Measurements from ENCODE around the gene MCU. TPM values are rescaled to one million over a fixed set of nuclear protein-coding genes. Genes with fewer than 3 reads are reported as not detected.

MCU gene
- total and polyA plus RNA-seq, 10 donors: 7.2 to 29.2 (median 19.4) TPM

GRCh38 chr10:72883861-72884260, 191.9 kb downstream of the MCU start:
- no peak for DNase-seq
- Histone ChIP-seq H3K27ac (no peak overlapping the region), H3K27me3 (replicated peaks in 1 of 7) (no peaks in the 10 kb centered on the region), H3K36me3 (peaks cover 0 to 86% (median 19%) of the 10 kb centered on the region in 6 donors), H3K4me1 (peaks cover 0 to 21% (median 8%) of the 10 kb centered on the region in 6 donors), H3K9me3 (peaks cover 0 to 11% (median 2%) of the 10 kb centered on the region in 8 donors), H3K4me3 (no peak overlapping the region)
- WGBS, 5 donors: 94 to 97% (median 95%) methylated on average over 2 of the region's 2 CpGs
- TF ChIP-seq, protein P1, sequence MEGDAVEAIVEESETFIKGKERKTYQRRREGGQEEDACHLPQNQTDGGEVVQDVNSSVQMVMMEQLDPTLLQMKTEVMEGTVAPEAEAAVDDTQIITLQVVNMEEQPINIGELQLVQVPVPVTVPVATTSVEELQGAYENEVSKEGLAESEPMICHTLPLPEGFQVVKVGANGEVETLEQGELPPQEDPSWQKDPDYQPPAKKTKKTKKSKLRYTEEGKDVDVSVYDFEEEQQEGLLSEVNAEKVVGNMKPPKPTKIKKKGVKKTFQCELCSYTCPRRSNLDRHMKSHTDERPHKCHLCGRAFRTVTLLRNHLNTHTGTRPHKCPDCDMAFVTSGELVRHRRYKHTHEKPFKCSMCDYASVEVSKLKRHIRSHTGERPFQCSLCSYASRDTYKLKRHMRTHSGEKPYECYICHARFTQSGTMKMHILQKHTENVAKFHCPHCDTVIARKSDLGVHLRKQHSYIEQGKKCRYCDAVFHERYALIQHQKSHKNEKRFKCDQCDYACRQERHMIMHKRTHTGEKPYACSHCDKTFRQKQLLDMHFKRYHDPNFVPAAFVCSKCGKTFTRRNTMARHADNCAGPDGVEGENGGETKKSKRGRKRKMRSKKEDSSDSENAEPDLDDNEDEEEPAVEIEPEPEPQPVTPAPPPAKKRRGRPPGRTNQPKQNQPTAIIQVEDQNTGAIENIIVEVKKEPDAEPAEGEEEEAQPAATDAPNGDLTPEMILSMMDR (IDR thresholded peaks at IDR 0.05 in 8 of 11, conservative IDR thresholded peaks at IDR 0.05 in 3 of 11): no peak
- TF ChIP-seq POLR2AphosphoS5 (IDR thresholded peaks at IDR 0.05): no peak
- TF ChIP-seq POLR2A (IDR thresholded peaks at IDR 0.05): no peak
- intact Hi-C loops (cut with DNase I; ENCODE audit: low total_unique reads): no loop called here

- 84 to 94% (median 89%) methylated on average over 2 of the region's 2 CpGs for WGBS, 5 donors
- intact Hi-C loops (cut with DNase I; ENCODE audit: low total_unique reads): no loop called here
Measured at GRCh38 chr10:72885953-72886352, 194.0 kb downstream of the MCU start.

DNA sequence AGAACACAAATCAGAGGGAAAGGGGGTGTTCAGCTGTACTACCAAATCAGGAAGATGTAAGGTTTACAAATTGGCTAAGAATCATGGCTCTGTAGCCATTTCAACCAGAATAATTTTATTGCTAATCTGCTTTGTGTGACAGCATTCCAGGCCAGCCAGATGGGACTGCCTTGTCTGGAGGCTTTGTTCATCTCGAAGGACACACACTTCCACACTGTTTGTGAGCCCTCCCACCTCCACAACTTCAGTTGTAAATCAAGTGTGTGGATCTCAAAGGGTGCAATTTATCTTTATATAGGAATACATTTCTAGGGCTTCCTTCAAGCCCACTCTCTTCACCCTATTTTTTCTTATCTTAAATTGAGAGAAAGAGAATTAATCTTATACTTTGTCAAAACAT, 194.7 kb downstream of the MCU start:
- Histone ChIP-seq H3K27ac (peak overlapping the region in 6 of 8 donors; percentile 21 to 71 (median 36)), H3K4me3 (peak overlapping the region in 1 of 8 donors; percentile 38), H3K9me3 (peaks cover 0 to 9% (median 2%) of the 10 kb centered on the region in 8 donors), H3K36me3 (peaks cover 0 to 64% (median 17%) of the 10 kb centered on the region in 6 donors), H3K27me3 (replicated peaks in 1 of 7) (no peaks in the 10 kb centered on the region), H3K4me1 (peaks cover 0 to 21% (median 8%) of the 10 kb centered on the region in 6 donors)
- TF ChIP-seq POLR2A (IDR thresholded peaks at IDR 0.05) (no peak), POLR2AphosphoS5 (IDR thresholded peaks at IDR 0.05) (no peak)
- TF ChIP-seq, protein P1 (IDR thresholded peaks at IDR 0.05 in 8 of 11, conservative IDR thresholded peaks at IDR 0.05 in 3 of 11): no peak
- DNase-seq: no peak
- intact Hi-C loops (cut with DNase I; ENCODE audit: low total_unique reads): no loop called here
- WGBS, 5 donors: 58 to 87% (median 74%) methylated on average over 1 of the region's 1 CpG

More at GRCh38 chr10:72885953-72886352, 194.0 kb downstream of the MCU start:
- peaks cover 0 to 71% (median 17%) of the 10 kb centered on the region in 6 donors for H3K36me3 ChIP-seq
- H3K9me3 ChIP-seq: peaks cover 0 to 11% (median 2%) of the 10 kb centered on the region in 8 donors
- no peaks in the 10 kb centered on the region for H3K27me3 ChIP-seq (replicated peaks in 1 of 7)
- no peak overlapping the region for H3K4me3 ChIP-seq
- DNase-seq: no peak
- H3K27ac ChIP-seq: peak overlapping the region in 2 of 8 donors; percentile 62 to 71
- H3K4me1 ChIP-seq: peaks cover 0 to 21% (median 8%) of the 10 kb centered on the region in 6 donors
- TF ChIP-seq POLR2A (IDR thresholded peaks at IDR 0.05) (no peak), POLR2AphosphoS5 (IDR thresholded peaks at IDR 0.05) (no peak)
- TF ChIP-seq, protein P1 (IDR thresholded peaks at IDR 0.05 in 8 of 11, conservative IDR thresholded peaks at IDR 0.05 in 3 of 11): no peak

DNA sequence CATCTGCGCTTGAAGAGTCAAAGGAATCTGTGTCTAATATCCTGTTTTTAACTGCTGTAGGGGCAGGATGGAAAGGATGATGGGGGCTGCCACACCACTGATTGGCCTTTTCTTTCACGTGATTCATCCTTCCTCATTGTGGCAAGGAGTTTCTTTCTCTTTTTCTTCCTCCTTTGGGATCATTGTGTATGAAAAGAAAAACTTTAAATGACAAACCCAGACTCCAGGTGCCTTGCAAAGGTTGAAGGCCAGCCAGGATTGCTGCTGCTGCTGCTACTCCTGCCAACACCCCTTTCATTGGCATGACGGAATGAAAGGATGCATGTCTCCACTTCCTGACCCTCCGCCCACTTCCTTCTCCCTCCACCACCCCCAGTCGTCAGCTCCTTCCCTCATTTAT, 195.1 kb downstream of the MCU start:
- TF ChIP-seq, protein P1 (IDR thresholded peaks at IDR 0.05 in 8 of 11, conservative IDR thresholded peaks at IDR 0.05 in 3 of 11): no peak
- peak in 1 of 3 donors; percentile 11 for TF ChIP-seq POLR2AphosphoS5 (IDR thresholded peaks at IDR 0.05)
- Histone ChIP-seq H3K9me3 (peaks cover 0 to 5% (median 2%) of the 10 kb centered on the region in 8 donors), H3K4me1 (peaks cover 0 to 21% (median 8%) of the 10 kb centered on the region in 6 donors), H3K27me3 (replicated peaks in 1 of 7) (no peaks in the 10 kb centered on the region), H3K4me3 (peak overlapping the region in 2 of 8 donors; percentile 19 to 38), H3K27ac (peak overlapping the region in 6 of 8 donors; percentile 21 to 71 (median 36)), H3K36me3 (peaks cover 0 to 60% (median 17%) of the 10 kb centered on the region in 6 donors)
- intact Hi-C loops (cut with DNase I; ENCODE audit: low total_unique reads): no loop called here
- DNase-seq: no peak
- 14 to 25% (median 18%) methylated on average over 5 of the region's 5 CpGs for WGBS, 5 donors

All from spleen (tissue), 11 donors.